Stimulated activated CD8-positive, alpha-beta memory T cell treated with anti-CD3 and anti-CD28 coated beads, Interleukin-15, amount 100 ng/mL, for 48 hours (primary cell): ENCODE data around the gene PELI2.

Experiments used
- DNase-seq, 2 donors: peaks; one replicate each; pipeline ENCODE4 v3.0.0-alpha.2; 2020; ENCODE audit warnings: low read depth in 2 of 2

PELI2 gene

GRCh38 chr14:56205881-56206280 is 87.7 kb downstream of the PELI2 start:
- DNase-seq: no peak

- no peak for DNase-seq
Observed at GRCh38 chr14:56206596-56206995, 88.4 kb downstream of the PELI2 start.

DNA sequence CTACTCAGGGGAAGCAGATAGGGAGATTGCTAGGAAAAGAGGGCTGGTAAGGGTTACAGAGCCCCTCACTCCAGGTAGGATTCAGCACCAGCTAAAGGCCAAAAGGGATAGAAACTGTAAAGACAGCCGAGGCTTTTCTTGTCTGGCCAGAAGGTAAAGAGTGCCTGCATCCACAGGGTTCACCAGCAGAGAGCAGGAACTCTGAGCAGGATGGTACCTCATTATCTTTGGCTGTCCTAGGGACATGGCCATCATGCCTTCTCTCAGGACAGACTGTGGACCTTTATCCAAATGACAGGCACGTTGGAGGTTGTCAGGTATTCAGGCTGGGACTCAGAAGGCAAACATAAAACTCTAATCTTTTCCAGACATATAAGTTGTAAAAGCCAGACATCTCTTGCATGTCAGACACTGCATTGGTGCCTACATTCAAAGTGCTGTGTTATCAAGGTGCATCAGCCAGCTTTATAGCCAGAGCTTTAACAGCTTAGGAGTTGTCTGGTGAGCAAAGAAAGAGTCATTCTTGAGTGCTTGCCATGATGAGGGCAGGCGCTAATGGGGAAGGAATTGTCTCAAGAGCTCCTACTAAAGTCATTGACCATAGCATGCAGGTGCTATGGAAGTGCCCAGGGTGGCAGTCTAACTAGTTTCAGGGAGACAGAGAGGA is 89.5 kb downstream of the PELI2 start:
- no peak for DNase-seq

GRCh38 chr14:56208520-56208919 is 90.3 kb downstream of the PELI2 start:
- no peak for DNase-seq

- DNase-seq: no peak
Observed at GRCh38 chr14:56210571-56210970, 92.4 kb downstream of the PELI2 start.

DNA sequence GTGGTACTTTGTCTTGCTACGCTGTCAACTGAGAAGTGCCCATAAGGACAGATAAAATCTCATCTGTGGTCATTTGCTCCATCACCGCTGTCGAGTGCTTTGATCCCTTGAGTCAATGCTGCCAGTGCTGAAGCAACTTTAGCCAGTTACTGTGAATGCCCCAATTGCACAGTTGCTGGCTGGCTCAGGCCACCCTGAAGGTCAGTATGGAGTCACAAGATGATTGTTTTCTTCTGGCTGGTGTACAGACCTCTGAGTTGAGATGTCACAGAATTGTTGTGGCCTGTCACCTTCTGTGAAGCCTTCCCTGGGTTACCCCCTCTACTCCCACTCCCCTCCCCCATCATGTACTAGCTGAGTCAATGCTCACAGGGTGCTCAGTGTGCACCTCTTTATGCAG is 92.9 kb downstream of the PELI2 start:
- DNase-seq: no peak

DNA sequence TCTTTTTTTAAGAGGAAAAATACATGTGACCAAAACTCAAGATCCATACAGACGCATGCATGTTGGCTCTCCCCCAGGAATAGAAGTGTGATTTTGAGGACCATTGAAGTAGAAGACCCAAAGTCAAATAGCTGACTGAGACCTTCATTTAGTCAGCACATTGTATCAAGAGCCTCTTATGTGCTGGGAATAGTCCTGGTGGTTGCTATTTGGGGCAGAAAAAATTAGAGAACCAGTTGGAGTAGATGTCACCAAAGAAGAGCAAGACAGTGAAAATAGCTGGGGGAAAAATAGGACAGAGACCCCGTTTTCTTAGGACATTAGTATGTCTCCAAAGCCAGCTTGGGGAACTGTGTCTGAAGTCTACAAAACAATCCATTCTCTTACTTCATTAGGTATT is 93.6 kb downstream of the PELI2 start:
- DNase-seq: no peak

DNA sequence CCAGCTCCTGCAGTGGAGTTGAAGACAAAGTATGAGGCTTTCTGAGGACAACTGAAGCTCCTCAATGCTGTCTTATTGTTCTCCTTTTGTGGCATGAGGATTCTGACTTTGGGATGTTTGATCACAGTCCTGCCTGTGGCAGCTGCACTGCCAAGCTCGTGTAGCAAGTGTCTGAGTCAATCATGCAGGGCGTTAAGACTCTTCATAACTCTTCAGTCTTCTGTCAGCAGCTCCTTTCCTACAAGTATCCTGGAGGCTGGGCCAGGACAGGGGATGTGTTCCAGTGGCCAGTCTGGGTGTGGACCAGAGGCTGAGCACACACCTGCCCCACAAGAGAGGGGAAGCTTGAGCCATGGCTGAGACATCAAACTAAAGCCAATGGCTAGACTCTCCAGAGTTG is 94.3 kb downstream of the PELI2 start:
- DNase-seq: no peak

- DNase-seq: no peak
Observed at GRCh38 chr14:56213306-56213705, 95.1 kb downstream of the PELI2 start.

- DNase-seq: no peak
Observed at GRCh38 chr14:56215180-56215579, 97.0 kb downstream of the PELI2 start.

DNA sequence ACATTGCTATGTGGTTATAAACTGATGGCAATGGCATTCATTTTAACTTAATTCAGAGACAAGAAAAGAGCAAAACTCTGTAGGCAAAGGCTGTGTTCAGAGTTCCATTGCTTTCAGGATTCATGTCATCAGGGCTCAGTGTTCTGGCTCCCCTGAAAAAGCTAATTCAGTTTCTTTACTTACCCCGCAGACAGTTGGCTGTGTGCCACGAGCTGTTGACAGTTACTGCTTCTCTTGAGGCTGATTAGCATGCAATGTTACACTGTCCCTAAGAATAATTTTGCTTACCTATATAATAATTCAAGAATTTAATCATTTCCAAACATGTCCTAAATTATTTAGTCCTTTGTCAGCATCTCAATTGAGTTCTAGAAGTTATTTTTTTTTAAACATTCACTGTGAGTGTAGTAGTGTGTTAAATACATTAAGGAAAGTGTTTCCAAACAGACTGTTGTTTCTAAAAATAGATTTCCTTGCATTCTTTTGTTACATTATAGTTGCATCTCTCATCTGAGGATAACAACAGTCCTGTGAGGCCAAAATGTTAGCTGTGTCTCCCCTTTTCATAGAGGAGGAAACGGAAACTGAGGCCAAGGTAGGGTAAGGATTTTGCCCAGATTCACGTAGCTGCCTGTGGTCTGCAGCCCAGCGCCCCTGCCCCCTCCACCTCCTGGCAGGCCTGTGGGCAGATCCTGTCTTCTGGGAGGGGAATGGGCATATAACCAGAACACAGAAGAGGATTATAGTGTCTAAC is 98.6 kb downstream of the PELI2 start:
- DNase-seq: no peak

DNA sequence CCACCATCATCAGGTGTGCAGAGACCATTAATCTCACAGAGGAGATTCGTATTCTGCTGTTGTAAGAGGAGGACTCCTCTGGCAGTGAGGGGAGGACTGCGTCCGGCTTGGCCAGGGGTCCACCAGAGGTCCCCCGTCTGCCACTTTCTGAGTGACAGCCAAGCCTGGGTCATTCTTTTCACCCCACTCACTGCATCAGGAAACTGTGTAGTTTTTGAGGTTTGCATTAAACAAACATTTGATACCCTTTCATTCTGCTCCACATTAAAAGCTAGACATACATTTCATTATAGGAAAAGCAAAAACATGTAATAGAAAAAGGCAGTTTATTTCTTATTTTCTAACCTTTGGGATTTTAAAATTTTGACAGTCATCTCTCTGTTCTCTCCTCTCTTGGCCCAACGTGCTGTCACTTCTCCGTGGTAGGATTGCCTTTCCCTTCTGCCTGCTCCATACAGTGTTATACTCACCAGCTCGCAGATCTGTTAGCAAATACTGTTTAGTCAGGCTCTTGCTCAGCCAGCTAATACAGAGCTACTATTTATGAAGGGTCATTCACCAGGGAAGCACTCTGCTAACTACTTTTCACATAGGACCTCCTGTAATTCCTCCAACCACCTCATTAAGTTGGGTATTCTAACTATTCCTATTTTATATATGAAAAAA is 99.3 kb downstream of the PELI2 start:
- no peak for DNase-seq

- DNase-seq: no peak
Observed at GRCh38 chr14:56219666-56220413, 101.6 kb downstream of the PELI2 start.

- DNase-seq: no peak
Observed at GRCh38 chr14:56221382-56222128, 103.3 kb downstream of the PELI2 start.

DNA sequence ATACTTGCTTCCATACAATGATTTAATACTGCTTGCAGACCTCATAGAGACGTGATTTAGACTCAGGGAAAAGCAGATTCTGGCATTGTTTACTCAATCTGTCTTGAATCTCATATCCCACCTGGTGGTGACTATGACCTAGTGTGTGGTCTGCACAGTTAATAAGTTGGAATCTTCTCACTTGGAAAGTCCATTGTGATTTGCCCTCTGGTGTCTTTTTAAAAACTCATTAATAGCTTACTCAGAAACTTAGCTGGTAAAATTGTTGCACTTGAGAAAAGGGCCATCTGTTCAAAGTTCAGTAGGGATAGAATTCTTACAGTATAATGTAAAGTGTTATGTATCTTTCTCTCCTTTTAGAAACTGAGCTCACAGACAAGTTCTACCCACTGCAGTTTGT is 106.0 kb downstream of the PELI2 start:
- DNase-seq: no peak

DNA sequence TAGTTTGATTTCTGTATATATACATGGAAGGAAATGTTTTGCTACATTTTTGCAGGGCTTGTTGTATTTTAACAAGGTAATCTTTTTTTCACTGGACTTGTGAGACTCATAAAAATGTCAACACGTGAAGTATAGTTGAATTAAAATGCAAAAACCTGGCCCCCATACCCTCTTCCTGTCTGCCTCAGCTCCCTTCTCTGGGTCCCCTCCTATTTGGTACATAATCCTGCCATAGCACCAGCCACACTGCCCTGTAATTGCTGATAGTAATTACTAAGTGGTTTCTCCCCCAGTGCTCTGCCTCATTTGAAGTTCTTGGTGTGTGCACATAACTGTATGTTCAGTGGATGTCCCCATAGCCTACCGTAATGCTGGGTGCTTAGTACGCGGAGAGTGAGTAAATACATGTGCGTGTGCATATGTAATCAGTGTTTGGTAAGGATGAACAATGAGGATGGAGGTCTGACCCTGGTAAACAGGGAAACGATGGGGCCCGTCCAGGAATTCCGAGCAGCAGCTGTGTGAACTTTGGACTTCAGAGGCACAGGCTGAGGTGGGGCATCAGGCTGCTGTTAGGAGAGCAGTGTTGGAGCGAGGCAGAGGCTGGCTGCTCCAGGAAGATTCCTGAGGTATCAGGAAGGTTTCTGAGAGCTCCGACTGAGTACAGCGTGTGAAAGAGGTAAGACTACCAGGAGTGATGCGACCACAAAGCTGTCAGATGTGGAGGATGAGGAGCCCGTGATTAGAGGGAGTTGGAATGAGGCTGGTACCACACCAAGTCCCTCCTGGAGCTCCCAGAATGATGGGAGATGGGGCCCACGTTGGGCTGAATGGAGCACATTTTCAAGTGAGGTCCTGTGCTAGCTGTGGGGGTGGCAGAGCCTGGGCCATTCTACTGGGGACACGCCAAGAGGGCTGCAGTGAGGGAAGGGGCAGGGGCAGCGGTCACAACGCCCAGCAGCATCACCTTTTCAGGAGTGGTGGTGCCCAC is 106.8 kb downstream of the PELI2 start:
- DNase-seq: no peak

DNA sequence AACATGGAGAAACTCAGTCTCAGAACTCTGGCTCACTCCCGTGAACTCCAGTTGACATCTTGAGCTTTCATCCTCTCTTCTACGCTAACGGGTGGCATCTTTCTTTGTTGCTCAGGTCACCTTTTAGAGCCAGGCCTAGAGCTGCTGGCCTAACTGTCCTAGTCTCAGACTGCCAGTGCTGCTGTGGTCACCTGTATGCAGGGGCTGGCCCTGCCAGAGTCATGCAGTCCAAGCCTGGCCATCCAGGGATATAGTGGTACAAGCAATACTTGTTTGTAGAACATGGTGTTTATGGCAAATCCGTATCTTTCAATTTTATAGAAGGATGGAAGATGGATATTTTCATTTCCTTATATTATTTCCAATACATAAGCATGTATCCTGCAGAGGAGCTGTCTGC is 117.2 kb downstream of the PELI2 start:
- no peak for DNase-seq

GRCh38 chr14:56237398-56237797 is 119.2 kb downstream of the PELI2 start:
- DNase-seq: no peak

DNA sequence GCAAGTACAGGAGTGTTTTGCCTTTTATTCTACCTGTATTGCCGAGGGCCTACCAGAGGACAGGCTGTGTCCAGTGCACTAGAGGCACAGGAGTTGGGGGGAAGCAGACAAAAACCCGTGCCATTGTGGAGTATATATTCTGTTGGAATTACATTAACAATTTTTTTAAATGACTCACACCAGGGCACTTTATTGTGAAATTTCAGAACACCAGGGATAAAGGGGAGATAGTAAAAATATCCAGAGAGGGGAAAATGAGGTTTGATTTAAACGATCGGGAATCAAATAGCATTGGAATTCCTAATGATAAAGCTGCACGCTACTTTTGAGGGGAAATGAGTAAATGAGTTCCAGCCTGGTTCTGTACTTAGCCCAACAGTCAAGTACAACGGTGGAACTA is 123.2 kb downstream of the PELI2 start:
- DNase-seq: no peak

GRCh38 chr14:56243110-56243509 is 124.9 kb downstream of the PELI2 start:
- DNase-seq: no peak
